ENCODE data around the gene NDUFS6.
"Not testable (repeated sequence)": the region's sequence is repeated elsewhere in the genome, so short reads cannot be mapped to it uniquely, and the experiment has no call there.

The NDUFS6 gene

GRCh38 chr5:1831257-1831656, 30.1 kb downstream of the NDUFS6 start:
- in situ Hi-C loops (cut with MboI; ENCODE audit: low sequenced_read_pairs): no loop called here

GRCh38 chr5:1831677-1832313, 30.6 kb downstream of the NDUFS6 start:
- in situ Hi-C loops (cut with MboI; ENCODE audit: low sequenced_read_pairs): no loop called here

GRCh38 chr5:1832511-1833250, 31.5 kb downstream of the NDUFS6 start:
- in situ Hi-C loops (cut with MboI; ENCODE audit: low sequenced_read_pairs): no loop called here

- in situ Hi-C loops (cut with MboI; ENCODE audit: low sequenced_read_pairs): no loop called here
These were observed 32.2 kb downstream of the NDUFS6 start for GRCh38 chr5:1833264-1834021.

- in situ Hi-C loops (cut with MboI; ENCODE audit: low sequenced_read_pairs): no loop called here
These were observed 32.9 kb downstream of the NDUFS6 start for GRCh38 chr5:1834022-1834551.

GRCh38 chr5:1834721-1835429, 33.7 kb downstream of the NDUFS6 start:
- in situ Hi-C loops (cut with MboI; ENCODE audit: low sequenced_read_pairs): no loop called here

GRCh38 chr5:1835431-1835830, 34.2 kb downstream of the NDUFS6 start:
- in situ Hi-C loops (cut with MboI; ENCODE audit: low sequenced_read_pairs): no loop called here

GRCh38 chr5:1836176-1836890, 35.1 kb downstream of the NDUFS6 start:
- in situ Hi-C loops (cut with MboI; ENCODE audit: low sequenced_read_pairs): no loop called here

GRCh38 chr5:1836891-1837880, 36.0 kb downstream of the NDUFS6 start:
- in situ Hi-C loops (cut with MboI; ENCODE audit: low sequenced_read_pairs): no loop called here

- in situ Hi-C loops (cut with MboI; ENCODE audit: low sequenced_read_pairs): no loop called here
These were observed 36.8 kb downstream of the NDUFS6 start for GRCh38 chr5:1838013-1838412.

GRCh38 chr5:1840071-1840547, 38.9 kb downstream of the NDUFS6 start:
- in situ Hi-C loops (cut with MboI; ENCODE audit: low sequenced_read_pairs): no loop called here

GRCh38 chr5:1840741-1841521, 39.7 kb downstream of the NDUFS6 start:
- in situ Hi-C loops (cut with MboI; ENCODE audit: low sequenced_read_pairs): no loop called here

GRCh38 chr5:1842004-1842819, 41.0 kb downstream of the NDUFS6 start:
- in situ Hi-C loops (cut with MboI; ENCODE audit: low sequenced_read_pairs): no loop called here

GRCh38 chr5:1843761-1844160, 42.6 kb downstream of the NDUFS6 start:
- in situ Hi-C loops (cut with MboI; ENCODE audit: low sequenced_read_pairs): not testable (repeated sequence)

- in situ Hi-C loops (cut with MboI; ENCODE audit: low sequenced_read_pairs): no loop called here
These were observed 43.7 kb downstream of the NDUFS6 start for GRCh38 chr5:1844708-1845436.

- in situ Hi-C loops (cut with MboI; ENCODE audit: low sequenced_read_pairs): no loop called here
These were observed 44.5 kb downstream of the NDUFS6 start for GRCh38 chr5:1845696-1846095.

GRCh38 chr5:1846583-1846982, 45.4 kb downstream of the NDUFS6 start:
- in situ Hi-C loops (cut with MboI; ENCODE audit: low sequenced_read_pairs): no loop called here

Measured in HL-60/S4 treated with retinoic acid at 250 ng/mL for 4 days and 3 days (cell line).